Measurements from ENCODE around the gene ADCY2.

ADCY2 gene

GRCh38 chr5:7673658-7674057, 277.7 kb downstream of the ADCY2 start:
- Histone ChIP-seq H3K27ac (replicated peaks) (no peak overlapping the region), H3K27me3 (ENCODE audit: insufficient read depth, poor library complexity, severe bottlenecking) (no peaks in the 10 kb centered on the region), H3K4me3 (replicated peaks; ENCODE audit: insufficient read depth, low read length) (no peak overlapping the region)
- TF ChIP-seq GABPA (IDR thresholded peaks at IDR 0.05; ENCODE audit: low read depth) (no peak), POLR2AphosphoS5 (IDR thresholded peaks at IDR 0.05; ENCODE audit: low read depth) (no peak), CTCF (IDR thresholded peaks at IDR 0.05; ENCODE audit: insufficient read depth, low read length) (no peak), REST (IDR thresholded peaks at IDR 0.05; ENCODE audit: insufficient replicate concordance, low read depth) (no peak), SPI1 (IDR thresholded peaks at IDR 0.05; ENCODE audit: borderline replicate concordance, low read depth) (no peak)
- DNase-seq (ENCODE audit: low read depth in 1 of 2, low spot score in 1 of 2): no peak

- Histone ChIP-seq H3K27me3 (ENCODE audit: insufficient read depth, poor library complexity, severe bottlenecking) (no peaks in the 10 kb centered on the region), H3K4me3 (replicated peaks; ENCODE audit: insufficient read depth, low read length) (no peak overlapping the region), H3K27ac (replicated peaks) (no peak overlapping the region)
- no peak for DNase-seq (ENCODE audit: low read depth in 1 of 2, low spot score in 1 of 2)
- no peak for TF ChIP-seq SPI1 (IDR thresholded peaks at IDR 0.05; ENCODE audit: borderline replicate concordance, low read depth)
Measured at GRCh38 chr5:7676455-7676854, 280.5 kb downstream of the ADCY2 start.

GRCh38 chr5:7678030-7678429, 282.1 kb downstream of the ADCY2 start:
- TF ChIP-seq CTCF (IDR thresholded peaks at IDR 0.05; ENCODE audit: insufficient read depth, low read length) (no peak), GABPA (IDR thresholded peaks at IDR 0.05; ENCODE audit: low read depth) (no peak), REST (IDR thresholded peaks at IDR 0.05; ENCODE audit: insufficient replicate concordance, low read depth) (no peak), POLR2AphosphoS5 (IDR thresholded peaks at IDR 0.05; ENCODE audit: low read depth) (no peak), SPI1 (IDR thresholded peaks at IDR 0.05; ENCODE audit: borderline replicate concordance, low read depth) (no peak)
- no peak for DNase-seq (ENCODE audit: low read depth in 1 of 2, low spot score in 1 of 2)
- Histone ChIP-seq H3K4me3 (replicated peaks; ENCODE audit: insufficient read depth, low read length) (no peak overlapping the region), H3K27ac (replicated peaks) (no peak overlapping the region), H3K27me3 (ENCODE audit: insufficient read depth, poor library complexity, severe bottlenecking) (no peaks in the 10 kb centered on the region)

GRCh38 chr5:7679663-7680062, 283.7 kb downstream of the ADCY2 start:
- Histone ChIP-seq H3K27ac (replicated peaks) (no peak overlapping the region), H3K4me3 (replicated peaks; ENCODE audit: insufficient read depth, low read length) (no peak overlapping the region), H3K27me3 (ENCODE audit: insufficient read depth, poor library complexity, severe bottlenecking) (no peaks in the 10 kb centered on the region)
- DNase-seq (ENCODE audit: low read depth in 1 of 2, low spot score in 1 of 2): no peak
- TF ChIP-seq SPI1 (IDR thresholded peaks at IDR 0.05; ENCODE audit: borderline replicate concordance, low read depth) (no peak), CTCF (IDR thresholded peaks at IDR 0.05; ENCODE audit: insufficient read depth, low read length) (no peak), GABPA (IDR thresholded peaks at IDR 0.05; ENCODE audit: low read depth) (no peak), REST (IDR thresholded peaks at IDR 0.05; ENCODE audit: insufficient replicate concordance, low read depth) (no peak), POLR2AphosphoS5 (IDR thresholded peaks at IDR 0.05; ENCODE audit: low read depth) (no peak)

Data from HL-60 (cell line).